BE2C (cell line): ENCODE results near the gene FIBCD1.

ENCODE experiments used
- DNase-seq: peaks from one replicate; pipeline ENCODE4 v3.0.0-alpha.2; 2020
- H3K27me3 ChIP-seq: fragments of 250-450 bp; sonication (Bioruptor Pico); 2 replicates; pipeline ENCODE4 v1.5.1; 2020; ENCODE audit warnings: mild to moderate bottlenecking
- H3K36me3 ChIP-seq: fragments of 250-450 bp; sonication (Bioruptor Pico); 2 replicates; pipeline ENCODE4 v1.5.1; 2020; ENCODE audit warnings: mild to moderate bottlenecking
- H3K4me1 ChIP-seq: fragments of 250-450 bp; sonication (Bioruptor Pico); 2 replicates; pipeline ENCODE4 v1.5.1; 2020
- H3K4me3 ChIP-seq: 2 replicates; pipeline ENCODE4 v1.5.1; 2011; ENCODE audit warnings: low read depth, low read length
- H3K9me3 ChIP-seq: fragments of 250-450 bp; sonication (Bioruptor Pico); 2 replicates; pipeline ENCODE4 v1.5.1; 2020
- CTCF ChIP-seq: IDR thresholded peaks from 2 replicates; pipeline ENCODE4 v1.5.1; 2012; ENCODE audit warnings: mild to moderate bottlenecking, low read depth, low read length

Gene FIBCD1

GRCh38 chr9:130981756-130982137 lies 42.7 kb upstream of the FIBCD1 start:
- no peak for DNase-seq
- Histone ChIP-seq H3K9me3 (no peaks in the 10 kb centered on the region), H3K4me3 (no peak overlapping the region), H3K4me1 (no peaks in the 10 kb centered on the region; the same call in 1 of the 2 replicates), H3K36me3 (no peaks in the 10 kb centered on the region), H3K27me3 (no peaks in the 10 kb centered on the region)
- TF ChIP-seq CTCF = no peak

- Histone ChIP-seq H3K4me3 (no peak overlapping the region), H3K9me3 (no peaks in the 10 kb centered on the region), H3K4me1 (no peaks in the 10 kb centered on the region; the same call in 1 of the 2 replicates), H3K36me3 (no peaks in the 10 kb centered on the region), H3K27me3 (no peaks in the 10 kb centered on the region)
- no peak for TF ChIP-seq CTCF
- no peak for DNase-seq
Observed at GRCh38 chr9:130981002-130981755, 42.1 kb upstream of the FIBCD1 start.

DNA sequence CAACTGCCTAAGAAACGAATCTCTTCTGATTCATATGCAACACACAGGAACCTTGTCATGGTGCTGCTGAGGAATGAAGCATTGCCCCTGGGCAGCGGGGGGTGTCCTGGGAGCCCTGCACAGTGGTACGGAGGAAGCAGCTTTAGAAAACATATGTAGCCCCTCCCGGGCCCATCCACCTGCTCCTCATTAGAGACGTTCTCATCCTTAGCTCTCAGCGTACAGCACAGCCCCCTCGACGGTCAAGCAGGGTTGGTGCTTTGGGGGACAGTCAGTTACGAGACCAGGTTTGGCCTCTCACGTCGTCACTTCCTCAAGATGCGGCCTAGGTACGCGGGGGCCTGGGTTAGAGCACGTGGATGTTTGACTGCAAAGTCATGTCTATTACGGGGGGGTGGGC lies 41.5 kb upstream of the FIBCD1 start:
- Histone ChIP-seq H3K9me3 (no peaks in the 10 kb centered on the region), H3K4me1 (no peaks in the 10 kb centered on the region; the same call in 1 of the 2 replicates), H3K27me3 (no peaks in the 10 kb centered on the region), H3K36me3 (no peaks in the 10 kb centered on the region), H3K4me3 (no peak overlapping the region)
- DNase-seq = no peak
- TF ChIP-seq CTCF = no peak

DNA sequence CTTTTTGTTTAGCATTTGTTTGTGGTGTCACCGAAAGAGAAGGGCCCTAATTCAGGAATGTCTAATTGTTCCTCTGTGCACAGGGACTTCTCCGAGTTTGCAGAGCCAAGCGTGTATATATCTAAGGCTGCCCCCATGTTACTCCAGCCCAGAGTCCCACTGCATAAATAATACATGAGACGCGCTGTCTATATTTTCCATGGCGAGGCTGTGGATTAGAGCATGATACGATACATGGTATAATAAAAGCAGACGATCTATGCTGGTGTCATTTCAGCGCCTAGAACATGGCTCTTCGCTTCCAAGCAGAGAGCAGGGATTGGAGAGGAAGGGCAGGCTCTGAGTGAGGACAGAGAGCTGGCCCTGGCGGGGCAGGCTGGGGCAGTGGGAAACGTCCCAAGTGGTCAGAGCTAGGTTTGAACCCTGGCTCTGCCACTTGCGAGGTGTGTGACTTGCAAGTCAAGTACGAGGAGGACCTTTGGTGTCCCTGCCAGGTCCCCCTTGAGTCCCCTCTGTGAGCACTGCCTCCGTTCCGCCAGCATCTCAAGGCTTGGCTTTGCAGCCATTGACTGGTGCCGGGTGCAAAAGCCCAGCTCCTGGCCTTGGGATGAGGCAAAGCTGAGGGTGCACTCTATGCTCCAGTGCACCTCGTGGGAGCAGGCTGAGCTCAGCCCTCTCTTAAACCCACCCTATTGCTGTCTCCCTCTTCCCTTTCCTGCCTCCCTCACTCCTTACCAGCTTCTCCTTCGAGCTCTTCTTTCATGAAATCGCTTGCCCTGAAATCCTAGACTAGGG lies 40.7 kb upstream of the FIBCD1 start:
- Histone ChIP-seq H3K4me3 (no peak overlapping the region), H3K4me1 (no peaks in the 10 kb centered on the region; the same call in 1 of the 2 replicates), H3K27me3 (no peaks in the 10 kb centered on the region), H3K9me3 (peaks cover 5% of the 10 kb centered on the region; the same call in 1 of the 2 replicates), H3K36me3 (no peaks in the 10 kb centered on the region)
- no peak for DNase-seq
- no peak for TF ChIP-seq CTCF

GRCh38 chr9:130977811-130978221 lies 38.8 kb upstream of the FIBCD1 start:
- Histone ChIP-seq H3K9me3 (peaks cover 5% of the 10 kb centered on the region; the same call in 1 of the 2 replicates), H3K27me3 (0 out of 2 replicates have a peak, but pooled peaks cover 6% of the 10 kb centered on the region), H3K4me3 (no peak overlapping the region), H3K4me1 (no peaks in the 10 kb centered on the region; the same call in 1 of the 2 replicates), H3K36me3 (no peaks in the 10 kb centered on the region)
- no peak for TF ChIP-seq CTCF
- DNase-seq = no peak
